Activated CD8-positive, alpha-beta memory T cell treated with anti-CD3 and anti-CD28 coated beads, Interleukin-2, amount 10 ng/mL, durations not matched to agents 7 days and 5 days (primary cell): ENCODE results near the gene NAA16. TPM values are rescaled to one million over a fixed set of nuclear protein-coding genes. Genes with fewer than 3 reads are reported as not detected.

Source experiments
- ATAC-seq: fragments of 150-1000 bp; cut with Tn5 transposase; one replicate; pipeline ENCODE4 v1.10.0; 2021; ENCODE audit warnings: moderate library complexity
- CTCF ChIA-PET: fragments of 350-600 bp; sonication (Branson Sonifier 250); formaldehyde crosslinking; loops from one replicate; lab custom pipeline; 2021; ENCODE audit warnings: antibody characterized with exemption; lab: Charles Lee
- DNase-seq: peaks from one replicate; pipeline ENCODE4 v3.0.0-alpha.2; 2020
- H3K27ac Mint-ChIP-seq: one replicate; pipeline ENCODE4 v1.8.0; 2021; ENCODE audit warnings: mild to moderate bottlenecking, mixed read lengths
- H3K27me3 Mint-ChIP-seq: one replicate; pipeline ENCODE4 v1.8.0; 2021; ENCODE audit warnings: mixed read lengths
- H3K36me3 Mint-ChIP-seq: one replicate; pipeline ENCODE4 v1.8.0; 2021; ENCODE audit warnings: mild to moderate bottlenecking, mixed read lengths
- H3K4me1 Mint-ChIP-seq: one replicate; pipeline ENCODE4 v1.8.0; 2021; ENCODE audit warnings: mixed read lengths
- H3K4me3 Mint-ChIP-seq: one replicate; pipeline ENCODE4 v1.8.0; 2021; ENCODE audit warnings: mild to moderate bottlenecking, moderate library complexity, mixed read lengths
- H3K9me3 Mint-ChIP-seq: one replicate; pipeline ENCODE4 v1.8.0; 2022; ENCODE audit warnings: low read depth, mixed read lengths
- total RNA-seq, 2 experiments: library from RNA; stranded (reverse); gene quantifications; one replicate each; pipeline ENCODE4 v1.2.3, GENCODE V29; 2021

The NAA16 gene
- total RNA-seq, 2 experiments from 2014 or later = 27.8 to 27.9 TPM

DNA sequence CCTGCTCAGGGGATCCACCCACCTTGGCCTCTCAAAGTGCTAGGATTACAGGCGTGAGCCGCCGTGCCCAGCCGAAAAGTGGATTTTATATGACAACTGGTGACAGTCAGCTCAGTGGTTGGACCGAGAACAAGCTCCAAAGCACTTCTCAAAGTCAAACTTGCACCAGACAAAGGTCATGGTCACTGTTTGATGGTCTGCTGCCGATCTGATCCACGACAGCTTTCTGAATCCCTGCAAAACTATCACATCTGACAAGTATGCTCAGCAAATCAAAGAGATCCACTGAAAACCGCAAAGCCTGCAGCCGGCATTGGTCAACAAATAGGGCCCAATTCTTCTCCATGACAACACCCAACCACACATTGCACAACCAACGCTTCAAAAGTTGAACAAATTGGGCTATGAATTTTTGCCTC is 21.6 kb upstream of the NAA16 start:
- Mint-ChIP-seq H3K36me3 (peaks cover 2% of the 10 kb centered on the region), H3K4me3 (no peak overlapping the region), H3K9me3 (peaks cover 2% of the 10 kb centered on the region), H3K27me3 (no peaks in the 10 kb centered on the region), H3K27ac (no peak overlapping the region), H3K4me1 (peaks cover 3% of the 10 kb centered on the region)
- ATAC-seq (no peak), DNase-seq (no peak)
- CTCF ChIA-PET = no interaction called here

DNA sequence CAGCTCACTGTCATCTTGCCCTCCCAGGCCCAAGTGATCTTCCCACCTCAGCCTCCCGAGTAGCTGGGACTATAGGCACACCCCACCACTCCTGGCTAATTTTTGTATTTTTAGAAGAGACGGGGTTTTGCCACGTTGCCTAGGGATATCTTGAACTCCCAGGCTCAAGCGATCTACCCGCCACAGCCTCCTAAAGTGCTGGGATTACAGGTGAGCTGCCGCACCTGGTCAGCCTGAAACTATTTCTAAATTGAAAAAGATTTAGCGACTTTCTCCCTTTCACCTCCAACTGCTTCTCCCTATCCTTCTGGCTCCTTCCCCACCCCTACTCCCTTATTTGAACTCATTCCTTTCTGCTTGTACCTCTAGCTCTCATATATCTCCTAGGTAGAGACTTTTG is 19.8 kb upstream of the NAA16 start:
- H3K36me3 Mint-ChIP-seq = peaks cover 2% of the 10 kb centered on the region
- peaks cover 2% of the 10 kb centered on the region for H3K9me3 Mint-ChIP-seq
- H3K27me3 Mint-ChIP-seq = peaks cover 3% of the 10 kb centered on the region
- no peak overlapping the region for H3K4me3 Mint-ChIP-seq
- DNase-seq = no peak
- H3K4me1 Mint-ChIP-seq = peaks cover 2% of the 10 kb centered on the region
- CTCF ChIA-PET = interaction anchor here (1.1 to 1.2 kb wide), 2 partner anchors 31 to 237 kb away, joined by 3 read pairs; no protein-coding TSS in a partner anchor
- no peak for ATAC-seq
- H3K27ac Mint-ChIP-seq = no peak overlapping the region

DNA sequence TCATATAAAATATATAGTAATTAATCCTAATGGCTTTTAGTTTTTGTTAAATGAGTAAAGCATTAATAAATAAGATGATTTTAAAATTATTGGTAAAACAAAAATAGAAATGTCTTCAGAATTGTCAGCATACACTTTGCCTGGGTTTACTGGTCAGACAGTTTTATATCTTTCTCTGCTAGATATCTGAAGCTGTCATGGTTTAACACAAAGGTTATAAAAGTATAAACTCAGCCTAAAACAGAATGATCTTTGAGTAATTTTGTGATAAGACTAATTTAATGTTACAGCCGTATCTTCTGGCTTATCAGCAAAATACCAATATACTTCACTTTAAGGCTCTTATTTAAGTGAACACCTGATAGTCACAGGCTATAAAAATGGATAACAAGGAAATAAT is 17.8 kb upstream of the NAA16 start:
- Mint-ChIP-seq H3K4me3 (no peak overlapping the region), H3K36me3 (peaks cover 2% of the 10 kb centered on the region), H3K4me1 (no peaks in the 10 kb centered on the region), H3K27ac (no peak overlapping the region), H3K27me3 (peaks cover 13% of the 10 kb centered on the region), H3K9me3 (no peaks in the 10 kb centered on the region)
- CTCF ChIA-PET = no interaction called here
- DNase-seq (no peak), ATAC-seq (no peak)

DNA sequence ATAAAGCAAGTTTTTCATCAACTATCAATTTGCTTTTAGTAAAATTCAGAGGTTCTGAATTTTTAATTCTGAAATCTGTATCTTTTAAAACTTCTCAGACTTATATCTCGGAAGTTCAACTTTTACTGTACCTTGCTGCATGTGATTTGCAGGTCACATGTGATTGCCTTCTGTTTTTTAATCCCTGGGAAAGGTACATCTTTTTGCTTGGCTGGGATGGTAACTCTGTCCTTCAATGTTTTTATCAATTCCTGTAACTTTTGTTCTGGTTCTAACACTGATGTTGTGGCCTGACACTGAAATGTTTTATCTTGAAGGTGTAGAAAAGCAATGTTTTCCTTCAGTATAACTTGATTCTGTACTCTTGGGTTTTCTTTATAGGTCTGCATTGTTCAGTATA is 16.2 kb upstream of the NAA16 start:
- Mint-ChIP-seq H3K36me3 (peaks cover 6% of the 10 kb centered on the region), H3K27me3 (peaks cover 20% of the 10 kb centered on the region), H3K9me3 (no peaks in the 10 kb centered on the region), H3K4me1 (peaks cover 5% of the 10 kb centered on the region), H3K4me3 (no peak overlapping the region), H3K27ac (no peak overlapping the region)
- ATAC-seq (no peak), DNase-seq (no peak)
- CTCF ChIA-PET = interaction anchor here (0.6 kb wide), 1 partner anchor 12 kb away, joined by 3 read pairs; no protein-coding TSS in a partner anchor

DNA sequence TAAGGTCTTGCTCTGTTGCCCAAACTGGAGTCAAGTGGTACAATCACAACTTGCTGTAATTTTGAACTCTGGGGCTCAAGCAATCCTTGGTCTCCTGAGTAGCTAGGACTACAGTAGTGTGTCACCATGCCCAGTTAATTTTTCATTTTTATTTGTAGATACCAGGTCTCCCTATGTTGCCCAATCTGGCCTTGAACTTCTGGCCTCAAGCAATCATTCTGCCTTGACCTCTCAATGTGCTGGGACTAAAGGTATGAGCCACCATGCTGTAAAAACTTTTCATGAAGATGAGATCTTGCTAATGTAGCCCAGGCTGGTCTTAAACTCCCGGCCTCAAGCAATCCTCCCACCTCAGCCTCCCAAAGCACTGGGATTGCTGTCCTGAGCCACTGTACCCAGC is 15.1 kb upstream of the NAA16 start:
- peaks cover 6% of the 10 kb centered on the region for H3K36me3 Mint-ChIP-seq
- CTCF ChIA-PET = interaction anchor here (0.9 kb wide), 1 partner anchor 19 kb away, joined by 3 read pairs; no protein-coding TSS in a partner anchor
- no peak for DNase-seq
- no peak overlapping the region for H3K27ac Mint-ChIP-seq
- no peaks in the 10 kb centered on the region for H3K9me3 Mint-ChIP-seq
- ATAC-seq = no peak
- H3K4me1 Mint-ChIP-seq = peaks cover 6% of the 10 kb centered on the region
- H3K27me3 Mint-ChIP-seq = peaks cover 20% of the 10 kb centered on the region
- no peak overlapping the region for H3K4me3 Mint-ChIP-seq

DNA sequence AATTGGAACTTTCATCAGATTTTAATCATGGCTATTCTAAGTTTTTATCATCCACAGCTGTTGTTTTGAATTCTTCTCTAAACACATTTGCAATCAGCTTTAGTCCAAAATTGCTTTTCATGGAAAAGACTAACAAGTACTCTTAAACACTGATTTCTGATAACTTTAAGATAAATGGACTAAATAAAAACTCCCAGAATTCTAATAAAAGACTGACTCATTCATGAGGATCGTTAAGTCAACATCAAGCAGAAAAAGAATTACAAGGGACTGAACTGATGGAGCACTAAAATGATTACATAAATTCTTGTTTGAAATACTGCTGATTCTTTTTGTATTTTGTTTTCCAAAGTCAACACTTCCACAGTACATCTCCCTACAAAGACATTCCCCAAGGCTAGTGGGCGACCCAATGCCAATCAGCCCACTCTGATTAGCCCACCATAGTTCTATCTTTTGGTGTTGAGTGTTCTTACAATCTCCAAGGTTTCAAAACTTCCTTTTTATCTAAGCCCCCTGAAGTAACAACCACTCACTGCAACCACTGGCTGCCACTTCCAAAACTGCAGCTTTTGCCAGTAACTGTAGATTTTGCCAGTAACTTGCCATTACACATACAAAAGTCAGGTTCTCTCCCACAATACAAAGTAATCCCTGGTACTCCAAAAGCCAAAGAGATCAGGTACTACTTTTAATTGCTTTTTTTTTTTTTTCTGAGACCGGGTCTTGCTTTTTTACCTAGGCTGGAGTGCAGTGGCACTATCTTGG is 14.0 kb upstream of the NAA16 start:
- H3K36me3 Mint-ChIP-seq = peaks cover 4% of the 10 kb centered on the region
- H3K4me1 Mint-ChIP-seq = peaks cover 6% of the 10 kb centered on the region
- no peaks in the 10 kb centered on the region for H3K9me3 Mint-ChIP-seq
- ATAC-seq (no peak), DNase-seq (no peak)
- no peak overlapping the region for H3K27ac Mint-ChIP-seq
- CTCF ChIA-PET = no interaction called here
- peaks cover 20% of the 10 kb centered on the region for H3K27me3 Mint-ChIP-seq
- no peak overlapping the region for H3K4me3 Mint-ChIP-seq

DNA sequence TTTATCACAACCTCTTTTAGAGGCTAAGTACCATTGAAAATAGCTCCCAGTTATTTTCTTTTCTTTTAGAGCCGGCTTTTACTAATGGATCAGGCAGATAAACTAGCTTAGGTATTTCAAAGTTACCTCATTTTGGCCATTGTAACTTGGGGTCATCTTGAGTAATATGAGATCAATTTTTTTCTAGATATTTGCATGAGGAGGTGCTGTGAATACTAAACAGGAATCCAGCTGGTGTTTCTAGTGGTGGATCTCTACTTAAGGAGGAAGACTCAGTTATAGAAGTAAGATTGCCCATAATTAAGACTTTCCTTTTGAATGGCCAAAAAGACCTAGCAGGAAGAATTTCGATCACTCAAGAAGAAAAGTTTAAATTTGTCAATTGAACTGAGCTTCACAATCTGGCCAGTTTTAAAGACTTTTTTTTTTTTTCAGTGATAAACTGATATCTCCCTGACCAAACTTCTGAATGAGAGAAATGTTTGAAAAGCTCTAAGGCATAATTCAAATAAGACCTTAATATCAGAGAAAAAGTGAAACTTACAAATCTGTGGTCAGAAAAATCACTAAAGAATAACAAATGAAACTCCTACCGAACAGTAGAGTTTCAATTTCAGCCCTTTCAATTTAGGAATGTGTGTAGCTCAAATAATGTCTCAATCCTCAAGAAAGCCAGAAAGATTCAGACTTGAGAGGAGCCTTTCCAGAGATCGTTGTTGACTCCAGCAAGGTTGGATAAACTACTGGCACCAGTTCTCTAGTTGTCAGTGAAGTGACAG is 11.6 kb upstream of the NAA16 start:
- no peak overlapping the region for H3K4me3 Mint-ChIP-seq
- H3K27me3 Mint-ChIP-seq = peaks cover 20% of the 10 kb centered on the region
- CTCF ChIA-PET = interaction anchor here (1.2 kb wide), 1 partner anchor 10 kb away, joined by 4 read pairs; no protein-coding TSS in a partner anchor
- peaks cover 6% of the 10 kb centered on the region for H3K4me1 Mint-ChIP-seq
- ATAC-seq = no peak
- no peaks in the 10 kb centered on the region for H3K9me3 Mint-ChIP-seq
- no peak for DNase-seq
- H3K27ac Mint-ChIP-seq = no peak overlapping the region
- H3K36me3 Mint-ChIP-seq = peaks cover 4% of the 10 kb centered on the region

DNA sequence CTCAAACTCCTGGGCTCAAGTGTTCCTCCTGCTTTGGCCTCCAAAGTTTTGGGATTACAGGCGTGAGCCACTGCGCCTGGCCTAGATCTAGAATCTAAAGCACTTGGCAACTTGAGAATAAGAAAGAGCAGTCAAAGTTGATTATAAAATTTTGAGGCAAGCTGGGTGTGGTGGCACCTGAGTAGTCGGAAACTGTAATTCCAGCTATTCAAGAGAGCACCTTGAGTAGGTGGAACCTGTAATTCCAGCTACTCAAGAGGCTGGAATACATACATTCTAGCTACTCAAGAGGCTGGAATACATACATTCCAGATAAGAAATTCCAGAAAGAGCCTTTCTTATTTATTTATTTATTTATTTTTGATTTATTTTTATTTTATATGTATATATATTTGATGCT is 8.3 kb upstream of the NAA16 start:
- H3K9me3 Mint-ChIP-seq = no peaks in the 10 kb centered on the region
- CTCF ChIA-PET = no interaction called here
- DNase-seq (no peak), ATAC-seq (no peak)
- H3K36me3 Mint-ChIP-seq = peaks cover 4% of the 10 kb centered on the region
- H3K4me3 Mint-ChIP-seq = no peak overlapping the region
- H3K27ac Mint-ChIP-seq = no peak overlapping the region
- peaks cover 10% of the 10 kb centered on the region for H3K27me3 Mint-ChIP-seq
- peaks cover 6% of the 10 kb centered on the region for H3K4me1 Mint-ChIP-seq

DNA sequence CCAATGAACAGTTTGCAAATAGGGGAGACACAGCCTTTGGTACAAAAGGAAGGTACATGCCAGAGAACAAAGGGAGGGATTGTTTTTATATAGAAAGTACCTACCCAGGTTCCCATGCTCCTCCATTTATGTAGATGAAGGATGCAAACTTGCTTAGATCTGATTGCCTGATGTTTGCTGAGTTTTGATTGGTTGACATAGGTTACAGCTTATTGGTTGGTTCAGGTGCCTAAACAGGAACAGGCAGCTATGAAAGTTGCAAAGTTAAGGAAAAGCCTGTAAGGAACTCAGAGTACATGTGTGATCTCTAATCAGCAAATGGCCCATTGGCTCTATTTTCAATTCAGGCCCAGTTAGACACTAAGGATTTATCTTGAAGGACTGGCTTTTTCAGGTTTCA is 6.5 kb upstream of the NAA16 start:
- Mint-ChIP-seq H3K4me3 (no peak overlapping the region), H3K4me1 (peaks cover 4% of the 10 kb centered on the region), H3K27ac (no peak overlapping the region), H3K36me3 (no peaks in the 10 kb centered on the region), H3K27me3 (no peaks in the 10 kb centered on the region), H3K9me3 (no peaks in the 10 kb centered on the region)
- CTCF ChIA-PET = no interaction called here
- ATAC-seq (no peak), DNase-seq (no peak)

DNA sequence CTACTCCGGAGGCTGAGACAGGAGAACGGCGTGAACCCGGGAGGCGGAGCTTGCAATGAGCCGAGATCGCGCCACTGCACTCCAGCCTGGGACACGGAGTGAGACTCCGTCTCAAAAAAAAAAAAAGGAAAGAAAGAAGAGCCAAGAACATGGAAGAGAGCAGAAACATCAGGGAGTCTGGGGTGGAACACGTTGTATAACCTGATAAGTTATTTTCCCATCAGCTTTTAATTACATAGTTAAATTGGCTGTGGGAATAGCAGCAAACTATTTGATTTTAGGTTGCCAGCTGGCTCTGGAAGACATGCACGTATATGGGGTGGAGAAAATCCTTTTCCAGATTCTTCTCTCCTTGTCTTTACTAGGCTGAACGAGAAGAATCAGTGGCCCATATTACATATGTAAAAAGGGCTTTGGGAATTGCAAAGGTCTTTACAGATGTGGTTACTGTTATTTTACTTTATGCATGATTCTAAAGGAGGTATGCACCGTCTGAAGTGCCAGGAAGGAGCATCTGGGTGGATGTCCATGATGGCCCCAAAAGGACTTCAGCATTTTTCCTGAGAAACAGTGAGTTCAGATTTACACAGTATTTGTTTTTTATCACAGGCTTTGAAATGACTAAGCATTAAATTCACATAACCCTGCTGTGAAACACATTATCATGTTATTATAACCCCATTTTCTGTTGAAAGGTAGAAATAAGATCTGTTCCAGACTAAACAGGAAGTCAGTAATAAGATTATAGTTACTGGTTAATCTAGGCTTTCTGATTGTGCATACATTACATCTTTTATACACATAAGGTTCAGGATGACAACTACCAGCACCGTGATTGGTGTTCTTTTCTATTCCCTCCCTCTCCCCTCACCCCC is 4.6 kb upstream of the NAA16 start:
- Mint-ChIP-seq H3K4me1 (peaks cover 5% of the 10 kb centered on the region), H3K4me3 (no peak overlapping the region), H3K27me3 (no peaks in the 10 kb centered on the region), H3K27ac (no peak overlapping the region), H3K9me3 (no peaks in the 10 kb centered on the region), H3K36me3 (peaks cover 1% of the 10 kb centered on the region)
- ATAC-seq (no peak), DNase-seq (no peak)
- CTCF ChIA-PET = no interaction called here

DNA sequence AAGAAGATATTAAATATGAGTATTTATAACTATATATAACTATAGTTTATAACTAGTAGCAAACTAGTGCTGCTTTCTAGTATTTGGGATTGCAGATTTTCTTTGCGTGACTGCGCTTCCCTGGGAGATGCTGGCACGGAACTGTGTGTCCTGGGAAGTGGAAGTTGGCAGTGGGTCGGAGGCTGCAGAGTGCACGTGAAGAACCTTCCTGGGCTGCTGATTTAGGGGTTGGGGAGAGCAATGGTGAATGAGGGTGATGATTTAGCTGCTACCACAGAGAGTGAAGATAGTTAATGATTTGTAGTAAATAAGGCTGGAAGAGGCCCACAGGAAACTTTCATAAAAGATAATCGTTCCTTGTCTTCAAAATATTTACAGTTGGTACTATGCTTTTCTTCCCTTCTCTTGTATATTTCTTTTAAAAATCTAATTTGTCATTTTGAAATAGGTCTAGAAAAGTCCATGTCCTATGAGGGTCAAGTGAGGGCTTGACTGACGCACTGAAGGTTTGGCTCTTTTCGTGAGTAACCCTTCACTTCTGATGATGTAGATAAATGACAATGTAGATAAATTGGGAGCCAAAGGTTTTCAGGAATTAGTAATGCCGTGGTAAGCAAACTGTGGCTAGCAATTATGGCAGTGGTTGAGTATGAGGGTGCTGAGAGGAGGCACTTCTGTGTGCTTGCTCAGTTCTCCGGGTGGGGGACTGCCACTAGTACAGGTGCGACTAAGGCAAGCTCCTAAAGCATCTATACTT is 3.0 kb upstream of the NAA16 start:
- DNase-seq (no peak), ATAC-seq (no peak)
- Mint-ChIP-seq H3K27ac (no peak overlapping the region), H3K36me3 (peaks cover 5% of the 10 kb centered on the region), H3K4me3 (no peak overlapping the region), H3K27me3 (no peaks in the 10 kb centered on the region), H3K4me1 (peaks cover 8% of the 10 kb centered on the region), H3K9me3 (no peaks in the 10 kb centered on the region)
- CTCF ChIA-PET = no interaction called here

DNA sequence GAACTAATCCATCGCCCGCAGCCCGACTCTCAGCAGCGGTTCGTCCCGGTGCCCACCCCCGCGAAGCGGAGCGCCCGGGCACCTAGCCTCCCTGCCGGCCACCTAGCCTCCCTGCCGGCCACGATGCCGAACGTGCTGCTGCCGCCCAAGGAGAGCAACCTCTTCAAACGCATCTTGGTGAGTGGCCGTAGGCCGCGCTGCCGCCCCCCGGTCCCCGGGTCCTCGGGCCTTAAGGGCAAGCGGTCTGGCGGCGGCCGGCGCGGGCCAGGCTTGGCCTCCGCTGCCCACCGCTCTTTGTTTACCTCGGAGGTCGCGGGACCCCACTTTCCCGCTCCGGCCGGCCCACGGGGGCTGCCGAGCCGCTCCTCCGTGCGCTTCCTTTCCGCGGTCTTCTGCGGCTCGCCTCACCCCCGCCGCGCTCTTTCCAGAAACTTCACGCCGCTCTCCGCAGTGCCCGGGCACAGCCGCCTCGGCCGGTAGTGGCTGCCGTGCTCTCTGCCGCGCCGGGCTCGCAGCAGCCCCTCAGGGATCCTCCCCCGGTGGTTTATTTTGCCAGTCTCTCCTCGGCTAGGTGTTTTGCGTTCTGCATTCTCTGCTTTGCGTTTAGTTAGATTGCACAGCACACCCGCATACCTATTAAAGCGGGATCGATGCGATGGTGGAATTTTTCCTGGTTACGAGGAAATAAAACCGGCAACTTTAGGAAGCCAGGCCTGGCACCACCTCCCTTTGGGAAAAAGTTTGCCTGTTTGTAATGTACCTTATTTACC is 524 bp downstream of the NAA16 start:
- H3K4me1 Mint-ChIP-seq = peaks cover 34% of the 10 kb centered on the region

More for the DNA sequence above, 524 bp downstream of the NAA16 start:
- H3K27me3 Mint-ChIP-seq = no peaks in the 10 kb centered on the region
- H3K27ac Mint-ChIP-seq = peak overlapping the region; percentile 92
- peak overlapping the region; percentile 93 for H3K4me3 Mint-ChIP-seq
- CTCF ChIA-PET = no interaction called here
- ATAC-seq (peak; percentile 65), DNase-seq (peak; percentile 63)
- no peaks in the 10 kb centered on the region for H3K9me3 Mint-ChIP-seq
- H3K36me3 Mint-ChIP-seq = peaks cover 6% of the 10 kb centered on the region
